Lower lobe of right lung (tissue), 2 donors: Measurements from ENCODE around the gene ZNF609. TPM values are rescaled to one million over a fixed set of nuclear protein-coding genes. Genes with fewer than 3 reads are reported as not detected.
A peak's percentile ranks its signal among the peaks of the same experiment; 100 is the strongest.

Experiments used
- ATAC-seq, 2 donors: fragments of 200-7000 bp; cut with Tn5 transposase; one replicate each; pipeline ENCODE4 v1.9.1; 2020 to 2022; ENCODE audit warnings: mild to moderate bottlenecking in 2 of 2, moderate library complexity in 2 of 2
- DNase-seq: peaks from one replicate; pipeline ENCODE4 v3.0.0-alpha.2; 2020
- H3K27ac ChIP-seq: fragments of 200-600 bp; one replicate; pipeline ENCODE4 v1.8.0; 2022
- H3K27me3 ChIP-seq: fragments of 200-600 bp; one replicate; pipeline ENCODE4 v1.8.0; 2022; ENCODE audit warnings: low read depth
- H3K36me3 ChIP-seq: fragments of 200-600 bp; one replicate; pipeline ENCODE4 v1.8.0; 2022; ENCODE audit warnings: mild to moderate bottlenecking
- H3K4me1 ChIP-seq: fragments of 200-600 bp; one replicate; pipeline ENCODE4 v1.8.0; 2022
- H3K4me3 ChIP-seq: fragments of 200-600 bp; one replicate; pipeline ENCODE4 v1.8.0; 2022; ENCODE audit warnings: mild to moderate bottlenecking
- H3K9me3 ChIP-seq: fragments of 200-600 bp; one replicate; pipeline ENCODE4 v1.8.0; 2022
- intact Hi-C: fragments of 100-400 bp; cut with DNase I; formaldehyde crosslinking; loops from one replicate; pipeline ENCODE4 v1.11.0; 2022
- total RNA-seq: library from RNA; stranded (reverse); fragmentation: NEBNext Ultra II Directional; extraction: Animal tissue kit (Norgen Biotek cat#: 25700); gene quantifications from one replicate; pipeline ENCODE4 v1.2.1, GENCODE V29; 2021
- TF ChIP-seq, protein P1 (sequence below): fragments of 200-600 bp; IDR thresholded peaks from one replicate; pipeline ENCODE4 v1.8.0; 2022; ENCODE audit warnings: antibody characterized with exemption, mild to moderate bottlenecking
- donor health status: DM: no; HTN: yes; CAD: no; lungs with severe emphysema.

Gene ZNF609
- total RNA-seq, 1 donor from 2014 or later: 45.3 TPM

DNA sequence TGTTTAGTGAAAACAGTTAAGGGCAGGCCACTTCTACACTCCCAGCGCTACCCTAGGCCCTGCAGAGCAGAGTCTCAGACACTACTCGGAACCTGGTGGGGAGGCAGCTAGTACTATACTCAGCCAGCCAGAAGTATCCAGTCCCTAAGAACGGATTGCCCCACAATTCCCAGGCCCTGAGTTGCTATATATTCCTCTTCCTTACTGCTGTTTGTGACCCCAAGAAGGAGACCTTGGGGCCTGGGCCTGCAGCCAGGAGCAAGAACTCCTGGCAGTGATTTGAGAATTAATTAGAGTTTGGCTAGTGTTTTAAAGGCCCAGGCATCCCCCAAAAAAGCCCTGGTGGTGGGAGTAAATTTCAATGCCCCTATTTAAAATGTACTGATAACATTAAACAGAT lies 227.3 kb downstream of the ZNF609 start:
- H3K27ac ChIP-seq: no peak overlapping the region
- intact Hi-C loops: loop anchor here (5.0 kb wide), 1 partner anchor 40 kb away; no protein-coding TSS in a partner anchor
- H3K36me3 ChIP-seq: peaks cover 81% of the 10 kb centered on the region
- H3K27me3 ChIP-seq: no peaks in the 10 kb centered on the region
- H3K4me1 ChIP-seq: peaks cover 16% of the 10 kb centered on the region
- ATAC-seq (no peak), DNase-seq (no peak)
- no peaks in the 10 kb centered on the region for H3K9me3 ChIP-seq
- TF ChIP-seq, protein P1, sequence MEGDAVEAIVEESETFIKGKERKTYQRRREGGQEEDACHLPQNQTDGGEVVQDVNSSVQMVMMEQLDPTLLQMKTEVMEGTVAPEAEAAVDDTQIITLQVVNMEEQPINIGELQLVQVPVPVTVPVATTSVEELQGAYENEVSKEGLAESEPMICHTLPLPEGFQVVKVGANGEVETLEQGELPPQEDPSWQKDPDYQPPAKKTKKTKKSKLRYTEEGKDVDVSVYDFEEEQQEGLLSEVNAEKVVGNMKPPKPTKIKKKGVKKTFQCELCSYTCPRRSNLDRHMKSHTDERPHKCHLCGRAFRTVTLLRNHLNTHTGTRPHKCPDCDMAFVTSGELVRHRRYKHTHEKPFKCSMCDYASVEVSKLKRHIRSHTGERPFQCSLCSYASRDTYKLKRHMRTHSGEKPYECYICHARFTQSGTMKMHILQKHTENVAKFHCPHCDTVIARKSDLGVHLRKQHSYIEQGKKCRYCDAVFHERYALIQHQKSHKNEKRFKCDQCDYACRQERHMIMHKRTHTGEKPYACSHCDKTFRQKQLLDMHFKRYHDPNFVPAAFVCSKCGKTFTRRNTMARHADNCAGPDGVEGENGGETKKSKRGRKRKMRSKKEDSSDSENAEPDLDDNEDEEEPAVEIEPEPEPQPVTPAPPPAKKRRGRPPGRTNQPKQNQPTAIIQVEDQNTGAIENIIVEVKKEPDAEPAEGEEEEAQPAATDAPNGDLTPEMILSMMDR: no peak
- H3K4me3 ChIP-seq: no peak overlapping the region

DNA sequence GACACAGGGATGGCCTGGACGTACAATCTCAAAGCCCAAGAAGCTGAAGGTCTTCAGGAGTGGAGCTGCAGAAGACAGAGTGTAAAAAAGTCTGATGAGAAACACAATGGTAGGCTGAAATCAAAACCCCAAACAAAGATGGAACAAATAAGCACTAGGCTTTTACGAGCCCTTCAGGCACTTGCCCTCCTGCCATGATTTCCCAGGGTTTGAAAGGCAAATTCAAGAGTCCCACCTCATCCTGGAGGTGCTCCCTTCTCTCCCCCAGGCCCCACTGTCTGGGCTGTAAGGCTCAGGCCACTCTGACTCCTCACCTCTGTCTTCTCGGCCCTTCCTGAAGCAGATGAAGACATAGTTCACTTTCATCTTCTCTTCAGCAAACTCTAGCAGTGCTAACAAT lies 228.4 kb downstream of the ZNF609 start:
- Histone ChIP-seq H3K9me3 (no peaks in the 10 kb centered on the region), H3K27me3 (no peaks in the 10 kb centered on the region), H3K27ac (no peak overlapping the region), H3K4me3 (no peak overlapping the region), H3K36me3 (peaks cover 71% of the 10 kb centered on the region), H3K4me1 (peaks cover 27% of the 10 kb centered on the region)
- TF ChIP-seq, protein P1: no peak
- intact Hi-C loops: loop anchor here (5.0 kb wide), 1 partner anchor 39 kb away; no protein-coding TSS in a partner anchor
- DNase-seq: no peak
- ATAC-seq: no peak

DNA sequence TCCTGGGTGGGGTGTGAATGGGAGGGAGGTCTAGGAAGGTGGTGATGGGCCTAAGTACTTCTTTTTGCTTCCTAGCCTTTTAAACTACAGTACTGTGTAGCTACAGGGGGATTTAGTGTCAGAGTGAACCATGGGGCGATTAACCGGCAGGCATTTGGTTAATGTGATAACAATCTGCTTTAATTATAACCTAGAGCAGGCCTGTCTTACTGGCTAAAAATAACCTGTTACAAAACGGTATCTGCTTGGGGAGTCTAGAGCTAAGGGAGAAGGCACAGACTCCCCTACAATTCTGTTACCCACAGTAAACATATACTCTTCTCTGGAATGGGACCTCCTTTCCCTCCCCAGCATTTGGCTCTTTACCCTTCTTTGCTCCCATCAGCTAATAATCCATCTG lies 229.6 kb downstream of the ZNF609 start:
- no peaks in the 10 kb centered on the region for H3K9me3 ChIP-seq
- peaks cover 63% of the 10 kb centered on the region for H3K36me3 ChIP-seq
- H3K4me1 ChIP-seq: peaks cover 33% of the 10 kb centered on the region
- intact Hi-C loops: no loop called here
- ATAC-seq (no peak), DNase-seq (no peak)
- TF ChIP-seq, protein P1: no peak
- H3K27me3 ChIP-seq: no peaks in the 10 kb centered on the region
- no peak overlapping the region for H3K4me3 ChIP-seq
- H3K27ac ChIP-seq: no peak overlapping the region

DNA sequence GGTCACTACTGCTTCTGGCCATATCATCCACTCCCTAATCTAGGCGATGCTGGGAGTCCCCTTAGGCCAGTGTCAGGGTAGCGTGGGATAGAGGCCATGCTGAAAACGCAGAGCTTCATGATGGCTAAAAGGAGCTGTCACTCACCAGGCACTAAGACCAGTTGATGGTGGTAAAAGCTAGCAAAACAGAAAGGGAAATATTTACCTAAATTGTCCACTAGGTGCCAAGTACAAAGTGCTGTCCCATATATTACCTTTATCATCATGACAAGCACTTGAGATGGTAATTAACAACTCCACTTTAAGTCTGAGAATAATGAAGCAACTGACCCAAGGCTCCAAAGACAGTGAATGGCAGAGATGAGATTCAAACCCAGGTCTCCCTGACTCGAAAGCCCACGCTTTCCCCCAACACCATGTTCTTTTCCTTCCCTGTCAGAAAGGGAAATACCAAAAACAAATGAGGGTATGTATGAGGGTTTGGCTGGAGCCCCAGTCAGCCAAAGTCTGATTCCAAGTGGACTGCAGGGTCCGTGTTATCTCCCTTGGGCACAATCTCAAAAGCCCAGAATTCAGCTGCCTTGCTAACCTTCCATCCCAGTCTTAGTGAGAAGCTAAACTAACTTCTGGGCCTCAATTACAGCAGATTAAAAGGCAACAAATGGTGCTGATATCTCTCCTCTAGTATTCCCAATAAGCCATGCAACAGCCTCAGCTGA lies 230.4 kb downstream of the ZNF609 start:
- Histone ChIP-seq H3K4me1 (peaks cover 41% of the 10 kb centered on the region), H3K4me3 (no peak overlapping the region), H3K9me3 (no peaks in the 10 kb centered on the region), H3K27ac (peak overlapping the region; percentile 72), H3K27me3 (no peaks in the 10 kb centered on the region), H3K36me3 (peaks cover 57% of the 10 kb centered on the region)
- intact Hi-C loops: no loop called here
- ATAC-seq (no peak), DNase-seq (no peak)
- TF ChIP-seq, protein P1: no peak

DNA sequence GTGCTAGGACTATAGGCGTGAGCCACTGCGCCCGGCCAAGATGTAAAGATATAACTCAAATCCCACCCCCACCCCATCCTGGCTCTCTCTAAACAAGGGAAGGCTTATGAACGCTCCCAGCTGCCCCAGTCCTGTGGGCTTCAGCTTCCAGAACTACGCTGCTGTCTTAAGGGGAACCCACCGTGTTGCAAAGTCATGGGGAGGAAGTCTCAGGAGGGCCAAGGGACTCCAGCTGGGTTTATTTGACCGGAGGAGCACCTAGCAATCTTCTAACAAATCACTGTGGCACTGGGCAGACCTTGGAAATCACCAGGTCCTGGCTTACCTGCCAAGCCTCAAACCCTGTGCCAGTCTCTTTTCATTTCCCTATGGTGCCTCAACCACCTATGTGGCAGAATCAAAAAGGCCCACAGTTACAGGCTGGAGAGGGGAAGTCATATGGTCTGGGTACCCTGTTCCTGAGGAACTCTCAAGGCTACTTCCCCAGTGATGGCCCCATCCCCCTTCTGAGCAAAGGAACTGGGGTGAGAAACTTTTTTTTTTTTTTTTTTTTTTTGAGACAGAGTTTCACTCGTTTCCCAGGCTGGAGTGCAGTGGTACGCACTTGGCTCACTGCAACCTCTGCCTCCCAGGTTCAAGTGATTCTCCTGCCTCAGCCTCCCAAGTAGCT lies 231.7 kb downstream of the ZNF609 start:
- ATAC-seq (peak; percentile 58 to 79), DNase-seq (no peak)
- intact Hi-C loops: no loop called here
- no peaks in the 10 kb centered on the region for H3K9me3 ChIP-seq
- TF ChIP-seq, protein P1: no peak
- no peaks in the 10 kb centered on the region for H3K27me3 ChIP-seq
- H3K36me3 ChIP-seq: peaks cover 47% of the 10 kb centered on the region
- no peak overlapping the region for H3K4me3 ChIP-seq
- peak overlapping the region; percentile 72 for H3K27ac ChIP-seq
- H3K4me1 ChIP-seq: peaks cover 54% of the 10 kb centered on the region
